ENCODE data around the gene SLC16A11.
"Not testable (repeated sequence)": the region's sequence is repeated elsewhere in the genome, so short reads cannot be mapped to it uniquely, and the experiment has no call there.

Gene SLC16A11

DNA sequence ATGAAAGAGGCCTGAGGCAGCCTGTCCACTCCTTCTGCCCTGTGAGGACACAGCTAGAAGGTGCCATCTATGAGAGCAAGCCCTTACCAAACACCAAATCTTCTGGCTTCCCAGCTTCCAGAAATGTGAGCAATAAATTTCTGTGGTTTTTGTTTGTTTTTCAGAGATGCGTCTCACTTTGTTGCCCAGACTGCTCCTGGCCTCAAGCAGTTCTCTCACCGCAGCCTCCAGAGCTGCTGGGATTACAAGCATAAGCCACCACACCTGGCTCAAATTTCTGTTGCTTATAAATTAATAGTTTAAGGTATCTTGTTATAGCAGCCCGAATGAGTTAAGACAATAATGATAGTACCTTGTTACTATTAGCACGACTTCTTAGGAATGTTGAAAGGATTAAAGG is 12.5 kb upstream of the SLC16A11 start:
- no peak for DNase-seq

GRCh38 chr17:7050583-7050982 is 6.7 kb upstream of the SLC16A11 start:
- not testable (repeated sequence) for DNase-seq

GRCh38 chr17:7048968-7049367 is 5.1 kb upstream of the SLC16A11 start:
- no peak for DNase-seq

DNA sequence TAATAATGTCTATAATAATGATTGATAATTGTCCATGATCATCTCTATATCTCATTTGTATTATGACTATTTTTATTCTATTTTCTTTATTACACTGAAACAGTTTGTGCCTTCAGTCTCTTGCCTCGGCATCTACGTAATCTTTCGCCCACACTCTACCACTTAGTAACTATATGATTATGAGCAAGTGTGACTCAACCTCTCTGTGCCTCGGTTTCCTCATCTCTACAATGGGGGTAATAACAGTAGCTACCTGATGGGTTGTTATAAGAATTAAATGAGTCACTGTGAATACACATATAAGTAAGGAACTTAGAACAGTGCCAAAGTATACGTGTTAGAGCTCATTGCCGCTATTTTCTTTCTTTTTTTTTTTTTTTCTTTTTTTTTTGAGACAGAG is 3.7 kb upstream of the SLC16A11 start:
- no peak for DNase-seq

GRCh38 chr17:7046725-7047397 is 3.0 kb upstream of the SLC16A11 start:
- not testable (repeated sequence) for DNase-seq

DNA sequence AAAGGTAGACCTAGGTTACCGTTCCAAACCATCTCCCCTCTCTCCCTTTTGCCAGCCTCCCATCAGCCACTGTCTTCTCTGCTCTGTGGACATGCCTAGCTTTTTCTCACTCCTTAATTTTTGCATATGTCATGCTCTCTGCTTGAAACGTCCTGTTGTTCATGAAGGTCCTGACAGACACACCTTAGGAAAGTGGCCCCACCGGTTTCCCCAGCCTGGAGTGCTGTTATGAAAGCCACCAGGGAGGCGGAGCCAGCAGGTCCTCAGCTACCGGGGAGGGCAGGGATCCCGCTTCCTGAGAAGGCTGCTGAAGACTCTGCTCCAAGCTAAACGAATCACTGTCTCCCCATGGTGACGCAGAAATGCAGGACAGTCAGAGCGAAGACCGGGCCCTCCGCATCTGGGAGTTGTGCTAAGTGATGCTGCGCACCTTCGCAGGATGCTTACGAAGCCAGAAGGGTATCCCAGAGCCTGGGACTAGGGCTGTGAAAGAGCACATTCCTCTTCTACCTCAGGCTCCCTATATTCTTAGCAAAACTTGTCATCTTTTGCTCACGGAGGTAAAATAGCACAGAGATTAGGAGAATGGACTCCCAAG is 2.3 kb upstream of the SLC16A11 start:
- DNase-seq = no peak

DNA sequence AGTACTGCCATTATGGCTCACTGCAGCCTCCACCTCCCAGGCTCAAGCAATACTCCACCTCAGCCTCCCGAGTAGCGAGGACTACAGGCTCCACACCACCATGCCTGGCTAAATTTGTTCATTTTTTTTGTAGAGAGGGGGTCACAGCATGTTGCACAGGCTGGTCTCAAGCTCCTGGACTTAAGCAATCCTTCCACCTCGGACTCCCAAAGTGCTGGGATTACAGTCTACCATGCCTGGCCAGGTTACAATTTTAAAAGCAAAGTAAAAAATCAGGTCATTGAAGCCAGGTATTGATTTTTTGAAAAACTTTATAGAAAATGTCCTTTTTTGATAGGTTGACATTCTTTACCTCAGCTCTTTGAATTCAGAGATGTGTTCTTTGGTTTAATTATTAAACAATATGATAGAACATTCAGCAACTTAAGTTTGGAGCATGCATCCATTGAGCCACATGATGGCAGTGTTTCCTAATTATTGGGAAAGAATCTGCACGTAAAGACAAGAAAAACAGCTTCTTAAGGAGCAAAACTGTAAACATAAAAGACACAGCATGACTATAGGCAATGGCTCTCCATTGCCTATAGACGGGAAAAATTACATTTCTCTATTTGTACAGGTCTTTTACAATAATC is 1.7 kb upstream of the SLC16A11 start:
- peak; percentile 27 to 56 for DNase-seq

DNA sequence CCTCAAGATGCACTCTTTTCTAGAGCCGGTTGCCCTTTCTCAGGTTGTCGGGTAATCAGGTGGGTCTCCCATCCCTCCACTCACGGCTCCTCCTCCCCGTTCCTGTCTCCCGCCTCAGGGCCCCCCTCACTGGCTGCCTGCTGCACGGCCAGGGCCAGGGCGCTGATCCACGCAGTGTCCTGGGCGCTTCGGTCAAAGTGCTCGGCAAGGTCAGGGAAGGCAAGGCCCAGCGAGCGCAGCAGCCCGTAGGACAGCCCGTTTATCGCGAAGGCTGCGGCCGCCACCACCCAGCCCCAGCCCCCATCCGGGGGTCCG is 753 bp downstream of the SLC16A11 start:
- no peak for DNase-seq

GRCh38 chr17:7042501-7043181 is 1.3 kb downstream of the SLC16A11 start:
- no peak for DNase-seq

- no peak for DNase-seq
These were observed 2.0 kb downstream of the SLC16A11 start for GRCh38 chr17:7041607-7042500.

- DNase-seq = no peak
These were observed 4.1 kb downstream of the SLC16A11 start for GRCh38 chr17:7039832-7040231.

DNA sequence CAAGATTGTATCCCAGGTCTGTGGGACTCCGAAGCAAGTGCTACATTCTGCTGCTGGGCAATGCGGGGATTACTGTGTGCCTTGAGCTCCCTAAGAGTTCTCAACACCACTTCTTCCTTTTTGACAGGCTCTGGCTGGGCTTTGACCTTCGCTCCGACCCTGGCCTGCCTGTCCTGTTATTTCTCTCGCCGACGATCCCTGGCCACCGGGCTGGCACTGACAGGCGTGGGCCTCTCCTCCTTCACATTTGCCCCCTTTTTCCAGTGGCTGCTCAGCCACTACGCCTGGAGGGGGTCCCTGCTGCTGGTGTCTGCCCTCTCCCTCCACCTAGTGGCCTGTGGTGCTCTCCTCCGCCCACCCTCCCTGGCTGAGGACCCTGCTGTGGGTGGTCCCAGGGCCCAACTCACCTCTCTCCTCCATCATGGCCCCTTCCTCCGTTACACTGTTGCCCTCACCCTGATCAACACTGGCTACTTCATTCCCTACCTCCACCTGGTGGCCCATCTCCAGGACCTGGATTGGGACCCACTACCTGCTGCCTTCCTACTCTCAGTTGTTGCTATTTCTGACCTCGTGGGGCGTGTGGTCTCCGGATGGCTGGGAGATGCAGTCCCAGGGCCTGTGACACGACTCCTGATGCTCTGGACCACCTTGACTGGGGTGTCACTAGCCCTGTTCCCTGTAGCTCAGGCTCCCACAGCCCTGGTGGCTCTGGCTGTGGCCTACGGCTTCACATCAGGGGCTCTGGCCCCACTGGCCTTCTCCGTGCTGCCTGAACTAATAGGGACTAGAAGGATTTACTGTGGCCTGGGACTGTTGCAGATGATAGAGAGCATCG is 5.6 kb downstream of the SLC16A11 start:
- DNase-seq = no peak

GRCh38 chr17:7035591-7036368 is 8.1 kb downstream of the SLC16A11 start, which contains the start of gene SLC16A13:
SLC16A13 (plus strand) TSS chr17:7036015; CDS start chr17:7036383, 368 bp downstream.
- DNase-seq = peak; percentile 87 to 92

DNA sequence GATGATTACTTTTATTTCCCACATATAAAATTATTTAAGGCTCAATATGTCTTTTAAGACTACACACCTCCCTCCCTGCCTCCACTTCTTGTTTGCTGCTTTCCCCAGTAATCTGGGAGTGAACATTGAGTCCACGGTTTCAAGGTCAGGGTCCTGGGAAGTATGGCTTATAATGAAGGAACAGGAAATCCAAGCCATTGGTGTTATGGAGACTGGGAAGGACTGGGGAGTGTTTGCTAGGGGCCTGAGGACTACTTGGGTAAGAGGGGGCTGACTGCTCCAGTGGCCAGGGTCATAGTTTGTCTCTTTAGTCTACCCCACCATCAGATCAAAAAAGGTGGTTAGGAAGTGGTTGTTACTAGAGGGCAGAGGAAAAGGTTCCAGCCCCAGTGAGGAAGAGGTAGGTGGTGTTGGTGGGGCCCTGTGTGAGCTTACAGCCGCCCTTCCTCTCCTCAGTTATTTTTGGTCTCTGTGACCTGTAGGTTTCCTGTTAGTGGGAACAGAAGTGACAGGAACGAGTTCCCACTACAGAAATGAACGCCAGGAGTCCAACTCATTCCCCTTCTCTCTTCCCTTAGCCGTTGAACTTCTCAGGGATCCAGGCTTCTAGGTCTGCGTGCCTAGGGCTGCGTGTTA is 8.8 kb downstream of the SLC16A11 start:
- DNase-seq = peak; percentile 24 to 45

DNA sequence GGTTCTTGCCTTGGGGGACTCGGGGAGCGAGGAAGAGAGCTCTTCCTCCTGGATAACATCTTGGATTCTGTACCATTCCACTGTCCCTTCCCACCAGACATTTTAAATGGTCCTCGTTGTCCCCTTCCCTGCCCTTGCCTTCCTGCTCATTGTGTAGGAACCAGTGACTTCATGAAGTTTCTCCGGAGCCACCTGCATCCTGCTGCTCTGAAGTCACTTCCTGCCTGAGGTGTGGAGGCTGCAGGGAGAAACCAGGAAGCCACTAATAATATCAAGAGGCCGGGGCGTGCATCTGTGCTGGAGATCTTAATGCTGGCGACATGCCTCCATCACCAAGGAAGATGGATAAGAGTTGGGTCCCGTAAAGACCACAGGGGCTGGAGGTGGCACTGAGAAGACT is 14.2 kb downstream of the SLC16A11 start:
- peak; percentile 15 to 42 for DNase-seq

GRCh38 chr17:7029096-7029495 is 14.8 kb downstream of the SLC16A11 start:
- DNase-seq = no peak

DNA sequence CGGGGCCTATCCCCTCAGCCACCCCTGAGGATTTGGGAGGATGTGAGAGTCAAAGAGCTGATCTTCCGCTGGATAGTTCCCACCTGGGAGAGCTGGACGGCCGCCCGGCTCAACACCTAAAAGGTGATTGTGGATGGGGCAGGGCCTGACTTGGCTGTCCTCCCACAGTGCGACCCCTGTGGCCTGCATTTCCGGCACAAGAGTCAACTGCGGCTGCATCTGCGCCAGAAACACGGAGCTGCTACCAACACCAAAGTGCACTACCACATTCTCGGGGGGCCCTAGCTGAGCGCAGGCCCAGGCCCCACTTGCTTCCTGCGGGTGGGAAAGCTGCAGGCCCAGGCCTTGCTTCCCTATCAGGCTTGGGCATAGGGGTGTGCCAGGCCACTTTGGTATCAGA is 16.6 kb downstream of the SLC16A11 start:
- no peak for DNase-seq

GRCh38 chr17:7026471-7027115 is 17.3 kb downstream of the SLC16A11 start:
- DNase-seq = no peak

DNA sequence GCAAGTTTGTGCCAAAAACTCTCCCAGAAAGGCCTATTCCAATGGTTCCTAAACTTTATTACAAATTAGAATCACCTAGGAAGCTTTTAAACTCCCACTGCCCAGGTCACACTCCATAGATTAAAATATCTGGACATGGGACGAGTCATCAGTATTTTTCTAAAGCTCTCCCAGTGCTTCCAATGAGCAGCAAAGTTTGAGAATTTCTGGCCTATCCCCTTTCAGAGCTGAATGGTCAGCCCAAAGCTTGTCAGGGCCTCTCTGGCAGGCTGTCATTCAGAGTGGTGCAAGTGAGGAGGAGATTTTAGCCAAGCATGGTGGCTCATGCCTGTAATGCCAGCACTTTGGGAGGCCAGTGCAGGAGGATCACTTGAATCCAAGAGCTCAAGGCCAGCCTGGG is 18.6 kb downstream of the SLC16A11 start:
- DNase-seq = no peak

DNA sequence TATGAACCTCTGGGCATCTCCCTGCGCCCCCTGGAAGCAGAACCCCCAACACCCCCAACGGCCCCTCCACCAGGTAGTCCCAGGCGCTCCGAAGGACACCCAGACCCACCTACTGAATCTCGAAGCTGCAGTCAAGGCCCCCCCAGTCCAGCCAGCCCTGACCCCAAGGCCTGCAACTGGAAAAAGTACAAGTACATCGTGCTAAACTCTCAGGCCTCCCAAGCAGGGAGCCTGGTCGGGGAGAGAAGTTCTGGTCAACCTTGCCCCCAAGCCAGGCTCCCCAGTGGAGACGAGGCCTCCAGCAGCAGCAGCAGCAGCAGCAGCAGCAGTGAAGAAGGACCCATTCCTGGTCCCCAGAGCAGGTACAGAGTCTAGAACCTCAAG is 19.5 kb downstream of the SLC16A11 start:
- no peak for DNase-seq

Data from Kasumi-1 (cell line).